Measurements from ENCODE around the gene TGOLN2. TPM values are rescaled to one million over a fixed set of nuclear protein-coding genes. Genes with fewer than 3 reads are reported as not detected.

TGOLN2 gene
- total RNA-seq, 1 experiment from 2014 or later: 76.7 TPM

DNA sequence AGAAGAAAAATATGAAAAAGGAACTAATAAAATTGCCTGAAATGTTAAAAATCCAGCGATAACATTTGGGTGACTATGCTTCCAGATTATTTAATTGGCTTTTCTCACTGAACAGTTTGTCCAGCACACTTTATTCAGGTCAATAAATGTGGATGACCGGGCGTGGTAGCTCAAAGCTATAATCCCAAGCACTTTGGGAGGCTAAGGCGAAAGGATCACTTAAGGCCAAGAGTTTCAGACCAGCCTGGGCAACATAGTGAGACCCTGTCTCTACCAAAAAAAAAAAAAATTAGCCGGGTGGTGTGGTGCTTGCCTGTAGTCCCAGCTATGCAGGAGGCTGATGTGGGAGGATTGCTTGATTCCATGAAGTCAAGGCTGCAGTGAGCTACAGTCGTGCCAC, 55.4 kb downstream of the TGOLN2 start:
- no peak for DNase-seq (ENCODE audit: extremely low read depth, low read depth)

GRCh38 chr2:85269959-85270358, 57.8 kb downstream of the TGOLN2 start:
- no peak for DNase-seq (ENCODE audit: extremely low read depth, low read depth)

Small RNA genes within 50 kb of the gene (small RNA-seq; reads per million reads assigned to genes)
- gene AC062037.1 (0 reads per million in 2 experiments), gene RF00019 (0 reads per million in 2 experiments), gene RN7SL113P (0 reads per million in 2 experiments)

Other genes starting within 250 kb of the TGOLN2 start
- gene TCF7L1, start 194.6 kb downstream of the TGOLN2 start, total RNA-seq (2014; rRNA removed; shearing (Covaris generic)): 0.12 TPM in 1 of 2 replicates, not detected in the other
- 24.1 and 25.3 TPM in 2 replicates for gene RETSAT, start 26.5 kb upstream of the TGOLN2 start, total RNA-seq (2014; rRNA removed; shearing (Covaris generic))
- gene ELMOD3, start 26.8 kb upstream of the TGOLN2 start, total RNA-seq (2014; rRNA removed; shearing (Covaris generic)): 10.7 and 15.8 TPM in 2 replicates
- gene CAPG, start 82.4 kb upstream of the TGOLN2 start, total RNA-seq (2014; rRNA removed; shearing (Covaris generic)): 95.1 and 95.2 TPM in 2 replicates
- 0.45 and 0.87 TPM in 2 replicates for gene SH2D6, start 90.7 kb upstream of the TGOLN2 start, total RNA-seq (2014; rRNA removed; shearing (Covaris generic))
- 139 and 207 TPM in 2 replicates for gene MAT2A, start 211.2 kb upstream of the TGOLN2 start, total RNA-seq (2014; rRNA removed; shearing (Covaris generic))
- gene GGCX, start 233.5 kb upstream of the TGOLN2 start, total RNA-seq (2014; rRNA removed; shearing (Covaris generic)): 35.0 and 35.3 TPM in 2 replicates
- gene VAMP8, start 249.6 kb upstream of the TGOLN2 start, total RNA-seq (2014; rRNA removed; shearing (Covaris generic)): 31.7 and 37.3 TPM in 2 replicates